GM10266 (cell line): ENCODE measurements around the gene PDPN.
"Not testable (repeated sequence)": the region's sequence is repeated elsewhere in the genome, so short reads cannot be mapped to it uniquely, and the experiment has no call there.

ENCODE experiments used
- DNase-seq: peaks from one replicate; pipeline ENCODE4 v3.0.0; 2012; ENCODE audit errors: extremely low spot score
- TF ChIP-seq, protein P1 (sequence below): IDR thresholded peaks from 2 replicates; pipeline ENCODE4 v1.5.1; 2012; ENCODE audit warnings: mild to moderate bottlenecking, low read depth; ENCODE audit not compliant: control insufficient read depth, insufficient read depth; ENCODE audit errors: missing control alignments

PDPN gene

GRCh38 chr1:13554798-13555197 is 28.8 kb upstream of the PDPN start:
- no peak for DNase-seq
- TF ChIP-seq, protein P1, sequence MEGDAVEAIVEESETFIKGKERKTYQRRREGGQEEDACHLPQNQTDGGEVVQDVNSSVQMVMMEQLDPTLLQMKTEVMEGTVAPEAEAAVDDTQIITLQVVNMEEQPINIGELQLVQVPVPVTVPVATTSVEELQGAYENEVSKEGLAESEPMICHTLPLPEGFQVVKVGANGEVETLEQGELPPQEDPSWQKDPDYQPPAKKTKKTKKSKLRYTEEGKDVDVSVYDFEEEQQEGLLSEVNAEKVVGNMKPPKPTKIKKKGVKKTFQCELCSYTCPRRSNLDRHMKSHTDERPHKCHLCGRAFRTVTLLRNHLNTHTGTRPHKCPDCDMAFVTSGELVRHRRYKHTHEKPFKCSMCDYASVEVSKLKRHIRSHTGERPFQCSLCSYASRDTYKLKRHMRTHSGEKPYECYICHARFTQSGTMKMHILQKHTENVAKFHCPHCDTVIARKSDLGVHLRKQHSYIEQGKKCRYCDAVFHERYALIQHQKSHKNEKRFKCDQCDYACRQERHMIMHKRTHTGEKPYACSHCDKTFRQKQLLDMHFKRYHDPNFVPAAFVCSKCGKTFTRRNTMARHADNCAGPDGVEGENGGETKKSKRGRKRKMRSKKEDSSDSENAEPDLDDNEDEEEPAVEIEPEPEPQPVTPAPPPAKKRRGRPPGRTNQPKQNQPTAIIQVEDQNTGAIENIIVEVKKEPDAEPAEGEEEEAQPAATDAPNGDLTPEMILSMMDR: no peak

GRCh38 chr1:13556224-13556764 is 27.3 kb upstream of the PDPN start:
- TF ChIP-seq, protein P1: no peak
- no peak for DNase-seq

DNA sequence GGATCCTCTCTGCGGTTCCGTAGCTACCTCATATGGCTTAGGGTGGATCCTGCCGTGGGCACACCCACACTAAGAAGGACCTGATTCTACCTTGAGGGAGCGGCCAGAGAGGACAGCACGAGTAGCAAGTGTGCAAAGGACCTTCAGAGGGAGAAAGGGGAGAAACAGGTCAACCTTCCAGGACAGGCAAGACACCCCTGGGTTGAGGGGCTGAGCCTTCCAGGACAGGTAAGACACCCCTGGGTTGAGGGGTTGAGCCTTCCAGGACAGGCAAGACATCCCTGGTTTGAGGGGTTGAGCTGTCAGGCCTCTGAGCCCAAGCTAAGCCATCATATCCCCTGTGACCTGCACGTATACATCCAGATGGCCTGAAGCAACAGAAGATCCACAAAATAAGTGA is 23.1 kb upstream of the PDPN start:
- no peak for DNase-seq
- TF ChIP-seq, protein P1: no peak

DNA sequence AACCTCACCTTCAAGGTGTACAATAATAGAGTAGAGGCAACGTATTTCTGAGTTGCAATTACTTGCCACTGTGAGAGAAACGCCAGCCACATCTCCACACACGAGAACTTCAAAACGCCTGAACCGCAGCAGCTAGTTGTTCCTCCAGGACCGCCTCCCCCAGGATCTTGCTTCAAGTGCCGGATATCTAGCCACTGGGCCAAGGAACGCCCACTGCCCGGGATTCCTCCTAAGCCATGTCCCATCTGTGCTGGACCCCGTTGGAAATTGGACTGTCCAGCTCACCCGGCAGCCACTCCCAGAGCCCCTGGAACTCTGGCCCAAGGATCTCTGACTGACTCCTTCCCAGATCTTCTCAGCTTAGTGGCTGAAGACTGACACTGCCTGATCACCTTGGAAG is 20.7 kb upstream of the PDPN start:
- not testable (repeated sequence) for DNase-seq

- no peak for DNase-seq
- TF ChIP-seq, protein P1: no peak
Observed at GRCh38 chr1:13564073-13564472, 19.6 kb upstream of the PDPN start.

- not testable (repeated sequence) for DNase-seq
Observed at GRCh38 chr1:13570435-13570834, 13.2 kb upstream of the PDPN start.

DNA sequence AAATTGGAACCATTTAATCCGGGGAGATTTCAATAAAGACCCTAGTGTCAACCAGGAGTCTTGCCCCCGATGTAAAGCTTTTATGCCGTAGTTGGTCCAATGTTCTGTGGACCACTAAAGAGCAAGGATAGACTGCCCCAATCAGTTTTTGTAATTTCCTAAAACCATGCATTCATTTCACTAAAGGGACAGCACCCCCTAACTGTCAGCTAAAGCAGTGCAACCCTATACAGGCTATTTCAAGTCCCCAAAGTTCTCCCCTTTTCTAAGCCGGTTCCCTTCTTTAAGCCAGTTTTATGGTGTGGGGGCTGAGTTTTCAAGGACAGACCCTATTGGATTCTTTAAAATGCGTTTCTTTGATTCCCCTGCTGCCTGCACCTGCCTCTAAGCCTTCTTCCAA is 12.7 kb upstream of the PDPN start:
- TF ChIP-seq, protein P1: peak; percentile 43
- no peak for DNase-seq

DNA sequence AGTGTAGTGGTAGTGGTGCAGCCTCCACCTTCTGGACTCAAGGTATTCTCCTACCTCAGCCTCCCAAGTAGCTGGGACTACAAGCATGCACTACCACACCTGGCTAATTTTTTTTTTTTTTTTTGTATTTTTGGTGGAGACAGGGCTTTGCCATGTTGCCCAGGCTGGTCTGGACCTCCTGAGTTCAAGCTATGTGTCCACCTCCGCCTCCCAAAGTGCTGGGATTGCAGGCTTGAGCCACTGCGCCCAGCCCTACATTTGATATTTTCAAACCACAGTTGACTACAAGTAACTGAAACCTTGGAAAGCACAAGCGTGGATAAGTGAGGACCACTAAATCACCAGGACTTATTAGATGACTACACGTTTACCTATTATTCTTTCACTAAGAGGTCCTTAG is 10.0 kb upstream of the PDPN start:
- TF ChIP-seq, protein P1: no peak
- no peak for DNase-seq
